BE2C (cell line): Measurements from ENCODE around the gene RPAP3.
"Not testable (repeated sequence)": the region's sequence is repeated elsewhere in the genome, so short reads cannot be mapped to it uniquely, and the experiment has no call there.

Experiments
- DNase-seq: peaks from one replicate; pipeline ENCODE4 v3.0.0-alpha.2; 2020
- H3K27me3 ChIP-seq: fragments of 250-450 bp; sonication (Bioruptor Pico); 2 replicates; pipeline ENCODE4 v1.5.1; 2020; ENCODE audit warnings: mild to moderate bottlenecking
- H3K36me3 ChIP-seq: fragments of 250-450 bp; sonication (Bioruptor Pico); 2 replicates; pipeline ENCODE4 v1.5.1; 2020; ENCODE audit warnings: mild to moderate bottlenecking
- H3K4me1 ChIP-seq: fragments of 250-450 bp; sonication (Bioruptor Pico); 2 replicates; pipeline ENCODE4 v1.5.1; 2020
- H3K4me3 ChIP-seq: 2 replicates; pipeline ENCODE4 v1.5.1; 2011; ENCODE audit warnings: low read depth, low read length
- H3K9me3 ChIP-seq: fragments of 250-450 bp; sonication (Bioruptor Pico); 2 replicates; pipeline ENCODE4 v1.5.1; 2020
- TF ChIP-seq, protein P1 (sequence below): IDR thresholded peaks from 2 replicates; pipeline ENCODE4 v1.5.1; 2012; ENCODE audit warnings: mild to moderate bottlenecking, low read depth, low read length

The RPAP3 gene

DNA sequence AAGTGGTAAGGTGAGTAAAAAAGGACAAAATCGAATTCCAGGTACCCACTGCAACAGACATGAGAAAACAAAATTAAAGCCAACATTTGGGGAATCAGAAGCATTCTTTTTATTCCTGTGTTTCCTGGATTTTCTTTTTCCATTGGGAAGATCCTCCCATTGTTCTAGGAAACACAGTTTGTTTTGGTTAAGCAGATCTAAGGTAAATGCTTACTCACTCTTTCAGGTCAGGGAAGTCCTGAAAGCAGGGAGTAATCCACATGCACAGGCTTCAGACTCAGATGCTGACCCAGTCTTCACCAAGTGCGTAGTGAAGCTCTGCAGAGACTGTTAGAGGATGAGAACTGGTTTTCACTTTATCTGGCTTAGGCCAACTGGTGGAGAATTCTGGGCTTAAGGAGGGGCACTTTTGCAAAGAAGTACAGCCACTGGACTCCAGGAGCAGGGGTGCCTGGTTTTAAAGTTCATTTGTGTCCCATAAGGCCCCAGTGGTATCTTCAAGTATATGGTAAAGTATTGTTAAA, 57.7 kb downstream of the RPAP3 start:
- Histone ChIP-seq H3K4me1 (peaks cover 3% of the 10 kb centered on the region; the same call in 1 of the 2 replicates), H3K9me3 (no peaks in the 10 kb centered on the region; the same call in 1 of the 2 replicates), H3K4me3 (no peak overlapping the region), H3K27me3 (no peaks in the 10 kb centered on the region), H3K36me3 (no peaks in the 10 kb centered on the region)
- no peak for DNase-seq
- TF ChIP-seq, protein P1, sequence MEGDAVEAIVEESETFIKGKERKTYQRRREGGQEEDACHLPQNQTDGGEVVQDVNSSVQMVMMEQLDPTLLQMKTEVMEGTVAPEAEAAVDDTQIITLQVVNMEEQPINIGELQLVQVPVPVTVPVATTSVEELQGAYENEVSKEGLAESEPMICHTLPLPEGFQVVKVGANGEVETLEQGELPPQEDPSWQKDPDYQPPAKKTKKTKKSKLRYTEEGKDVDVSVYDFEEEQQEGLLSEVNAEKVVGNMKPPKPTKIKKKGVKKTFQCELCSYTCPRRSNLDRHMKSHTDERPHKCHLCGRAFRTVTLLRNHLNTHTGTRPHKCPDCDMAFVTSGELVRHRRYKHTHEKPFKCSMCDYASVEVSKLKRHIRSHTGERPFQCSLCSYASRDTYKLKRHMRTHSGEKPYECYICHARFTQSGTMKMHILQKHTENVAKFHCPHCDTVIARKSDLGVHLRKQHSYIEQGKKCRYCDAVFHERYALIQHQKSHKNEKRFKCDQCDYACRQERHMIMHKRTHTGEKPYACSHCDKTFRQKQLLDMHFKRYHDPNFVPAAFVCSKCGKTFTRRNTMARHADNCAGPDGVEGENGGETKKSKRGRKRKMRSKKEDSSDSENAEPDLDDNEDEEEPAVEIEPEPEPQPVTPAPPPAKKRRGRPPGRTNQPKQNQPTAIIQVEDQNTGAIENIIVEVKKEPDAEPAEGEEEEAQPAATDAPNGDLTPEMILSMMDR: no peak

- H3K4me3 ChIP-seq, H3K4me1 ChIP-seq, H3K27me3 ChIP-seq, DNase-seq, H3K36me3 ChIP-seq, H3K9me3 ChIP-seq: not testable (repeated sequence)
These were observed 63.5 kb downstream of the RPAP3 start for GRCh38 chr12:47642310-47642709.

DNA sequence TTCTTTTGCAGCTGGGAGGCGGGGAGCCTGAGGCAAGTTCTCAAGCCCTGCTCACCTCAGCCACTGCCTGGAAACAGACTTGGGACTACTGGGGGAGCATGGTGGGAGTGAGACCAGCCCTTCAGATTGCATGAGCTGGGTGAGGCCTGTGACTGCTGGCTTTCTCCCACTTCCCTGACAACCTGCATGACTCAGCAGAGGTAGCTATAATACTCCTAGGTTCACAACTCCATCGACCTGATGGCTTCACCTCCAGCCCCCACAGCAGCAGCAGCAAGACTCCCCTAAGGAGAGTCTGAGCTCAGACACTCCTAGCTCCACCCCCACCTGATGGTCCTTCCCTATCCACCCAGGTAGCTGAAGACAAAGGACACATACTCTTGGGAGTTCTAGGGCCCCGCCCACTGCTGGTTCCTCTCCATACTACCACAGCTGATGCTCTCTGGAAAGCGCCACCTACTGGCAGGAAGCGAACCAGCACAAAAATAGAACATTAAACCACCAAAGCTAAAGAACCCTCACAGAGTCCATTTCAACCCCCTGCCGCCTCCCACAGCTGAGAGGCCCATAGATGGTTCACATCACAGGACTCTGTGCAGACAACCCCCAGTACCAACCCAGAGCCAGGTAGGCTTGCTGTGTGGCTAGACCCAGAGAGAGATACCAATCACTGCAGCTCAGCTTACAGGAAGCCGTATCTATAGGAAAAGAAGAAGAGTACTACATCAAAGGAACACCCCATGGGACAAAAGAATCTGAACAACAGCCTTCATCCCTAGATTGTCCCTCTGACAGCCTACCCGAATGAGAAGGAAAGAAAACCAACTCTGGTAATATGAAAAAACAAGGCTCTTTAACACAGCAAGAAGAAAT, 68.7 kb downstream of the RPAP3 start:
- H3K4me1 ChIP-seq: no peaks in the 10 kb centered on the region
- no peaks in the 10 kb centered on the region; the same call in 1 of the 2 replicates for H3K9me3 ChIP-seq
- peak; percentile 71 for DNase-seq
- no peak overlapping the region for H3K4me3 ChIP-seq
- no peaks in the 10 kb centered on the region for H3K36me3 ChIP-seq
- TF ChIP-seq, protein P1: peak; percentile 80
- H3K27me3 ChIP-seq: no peaks in the 10 kb centered on the region

DNA sequence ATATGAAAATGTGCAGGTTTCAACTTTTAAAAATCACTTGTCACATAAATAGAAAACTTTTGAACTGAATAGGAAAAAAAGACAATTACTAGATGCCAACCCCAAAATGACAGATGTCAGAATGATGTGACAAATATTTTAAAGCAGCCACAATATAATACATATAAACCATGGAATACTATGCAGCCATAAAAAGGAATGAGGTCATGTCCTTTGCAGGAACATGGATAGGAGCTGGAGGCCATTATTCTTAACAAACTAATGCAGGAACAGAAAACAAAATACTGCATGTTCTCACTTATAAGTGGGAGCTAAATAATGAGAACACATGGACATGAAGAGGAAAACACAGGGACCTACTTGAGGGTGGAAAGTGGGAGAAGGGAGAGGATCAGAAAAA, 70.1 kb downstream of the RPAP3 start:
- not testable (repeated sequence) for H3K4me1 ChIP-seq, H3K36me3 ChIP-seq, H3K4me3 ChIP-seq, H3K9me3 ChIP-seq, H3K27me3 ChIP-seq, DNase-seq

DNA sequence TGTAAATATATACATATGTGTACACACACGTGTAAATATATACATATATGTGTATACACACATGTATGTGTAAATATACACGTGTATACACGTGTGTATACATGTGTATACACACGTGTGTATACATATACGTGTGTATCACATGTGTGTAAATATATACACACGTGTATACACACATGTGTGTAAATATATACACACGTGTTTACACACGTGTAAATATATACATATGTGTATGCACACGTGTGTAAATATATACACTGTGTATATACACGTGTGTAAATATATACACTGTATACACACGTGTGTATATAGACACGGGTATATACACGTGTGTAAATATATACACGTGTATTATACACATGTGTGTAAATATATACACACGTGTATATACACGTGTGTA, 71.7 kb downstream of the RPAP3 start:
- TF ChIP-seq, protein P1: no peak
- Histone ChIP-seq H3K9me3 (no peaks in the 10 kb centered on the region; the same call in 1 of the 2 replicates), H3K27me3 (no peaks in the 10 kb centered on the region), H3K36me3 (no peaks in the 10 kb centered on the region), H3K4me3 (no peak overlapping the region), H3K4me1 (no peaks in the 10 kb centered on the region)
- DNase-seq: no peak

DNA sequence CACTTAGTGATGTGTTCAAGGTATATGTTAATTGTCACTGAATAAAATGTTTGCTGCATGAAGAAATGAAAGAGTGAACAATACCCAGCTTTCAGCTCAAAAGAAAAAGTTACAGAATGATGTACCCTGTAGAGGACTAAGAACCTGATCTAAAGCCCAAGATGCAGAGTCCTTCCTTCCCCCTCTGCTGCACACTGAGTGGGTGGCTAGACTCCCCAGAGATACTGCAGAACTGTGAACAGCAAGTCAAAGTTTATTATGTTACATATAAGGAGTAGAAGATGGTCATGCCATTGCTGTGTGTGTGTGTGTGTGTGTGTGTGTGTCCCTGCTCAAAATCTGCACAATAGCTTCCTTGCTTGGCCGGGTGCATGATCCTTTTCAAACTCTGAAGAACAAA, 83.9 kb downstream of the RPAP3 start:
- TF ChIP-seq, protein P1: no peak
- no peaks in the 10 kb centered on the region for H3K36me3 ChIP-seq
- H3K27me3 ChIP-seq: no peaks in the 10 kb centered on the region

DNA sequence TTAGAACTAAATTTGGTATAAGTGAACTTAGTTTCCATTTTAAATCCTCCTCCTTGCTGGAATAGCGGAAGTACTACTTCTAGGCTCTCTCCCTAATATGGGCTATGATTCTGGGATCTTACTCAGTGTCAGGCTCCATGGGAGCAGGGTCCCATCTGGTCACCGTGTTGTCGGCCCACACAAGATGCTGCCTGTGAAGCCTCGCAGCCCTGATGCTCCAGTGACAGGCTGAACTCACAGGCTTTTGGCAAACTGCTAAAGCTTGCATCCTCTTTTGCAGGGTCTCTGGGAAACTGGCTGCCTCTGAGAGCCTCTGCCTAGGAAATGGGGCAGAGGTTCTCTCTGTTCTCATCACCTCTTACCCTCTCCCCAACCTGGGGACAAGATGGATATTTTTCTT, 88.4 kb downstream of the RPAP3 start:
- H3K27me3 ChIP-seq: no peaks in the 10 kb centered on the region
- no peaks in the 10 kb centered on the region for H3K9me3 ChIP-seq
- no peak for DNase-seq
- peaks cover 7% of the 10 kb centered on the region; the same call in 1 of the 2 replicates for H3K4me1 ChIP-seq
- TF ChIP-seq, protein P1: no peak
- no peak overlapping the region for H3K4me3 ChIP-seq
- no peaks in the 10 kb centered on the region for H3K36me3 ChIP-seq

More for the DNA sequence above, 83.9 kb downstream of the RPAP3 start:
- no peak overlapping the region for H3K4me3 ChIP-seq
- no peaks in the 10 kb centered on the region for H3K4me1 ChIP-seq
- DNase-seq: no peak
- H3K9me3 ChIP-seq: no peaks in the 10 kb centered on the region
